Measurements from ENCODE around the gene POU2AF2.

The POU2AF2 gene

GRCh38 chr11:111334532-111335502, 89.3 kb downstream of the POU2AF2 start:
- no peak overlapping the region for H3K27ac ChIP-seq (ENCODE audit: low read depth, low read length)

GRCh38 chr11:111335549-111335948, 90.0 kb downstream of the POU2AF2 start:
- no peak overlapping the region for H3K4me3 ChIP-seq (ENCODE audit: low read length)
- H3F3A ChIP-seq (ENCODE audit: control insufficient read depth, insufficient read depth): no peaks in the 10 kb centered on the region
- H3K9me3 ChIP-seq (ENCODE audit: control insufficient read depth, insufficient read depth, low read length): no peaks in the 10 kb centered on the region
- H3K36me3 ChIP-seq (ENCODE audit: control insufficient read depth, low read length): no peaks in the 10 kb centered on the region
- H3K4me2 ChIP-seq (ENCODE audit: low read length): no peak overlapping the region
- H3K79me2 ChIP-seq (ENCODE audit: control insufficient read depth, low read length): no peaks in the 10 kb centered on the region
- no peaks in the 10 kb centered on the region for H3K9me2 ChIP-seq (replicated peaks; ENCODE audit: control insufficient read depth, low read length)
- no peaks in the 10 kb centered on the region for H3K4me1 ChIP-seq (ENCODE audit: control insufficient read depth, low read length)
- H3K27ac ChIP-seq (ENCODE audit: low read depth, low read length): no peak overlapping the region
- H3K27me3 ChIP-seq (ENCODE audit: control insufficient read depth, low read length): 0 out of 2 replicates have a peak, but pooled peaks cover 2% of the 10 kb centered on the region
- no peaks in the 10 kb centered on the region for H4K20me1 ChIP-seq (ENCODE audit: control insufficient read depth, insufficient read depth, low read depth, low read length)
- TF ChIP-seq EZH2phosphoT487 (IDR thresholded peaks at IDR 0.05; ENCODE audit: borderline replicate concordance, low read length) (no peak), CTCF (IDR thresholded peaks at IDR 0.05; ENCODE audit: low read depth, low read length, poor library complexity, severe bottlenecking) (no peak)

More at GRCh38 chr11:111334532-111335502, 89.3 kb downstream of the POU2AF2 start:
- no peaks in the 10 kb centered on the region for H3K36me3 ChIP-seq (ENCODE audit: control insufficient read depth, low read length)
- H3K27me3 ChIP-seq (ENCODE audit: control insufficient read depth, low read length): 0 out of 2 replicates have a peak, but pooled peaks cover 2% of the 10 kb centered on the region
- H3K9me2 ChIP-seq (replicated peaks; ENCODE audit: control insufficient read depth, low read length): no peaks in the 10 kb centered on the region
- H3K4me3 ChIP-seq (ENCODE audit: low read length): no peak overlapping the region
- no peak overlapping the region for H3K4me2 ChIP-seq (ENCODE audit: low read length)
- H3K9me3 ChIP-seq (ENCODE audit: control insufficient read depth, insufficient read depth, low read length): no peaks in the 10 kb centered on the region
- no peaks in the 10 kb centered on the region for H4K20me1 ChIP-seq (ENCODE audit: control insufficient read depth, insufficient read depth, low read depth, low read length)
- H3F3A ChIP-seq (ENCODE audit: control insufficient read depth, insufficient read depth): no peaks in the 10 kb centered on the region
- TF ChIP-seq CTCF (IDR thresholded peaks at IDR 0.05; ENCODE audit: low read depth, low read length, poor library complexity, severe bottlenecking): no peak
- no peak for TF ChIP-seq EZH2phosphoT487 (IDR thresholded peaks at IDR 0.05; ENCODE audit: borderline replicate concordance, low read length)
- H3K79me2 ChIP-seq (ENCODE audit: control insufficient read depth, low read length): no peaks in the 10 kb centered on the region
- 0 out of 2 replicates have a peak, but pooled peaks cover under 1% of the 10 kb centered on the region for H3K4me1 ChIP-seq (ENCODE audit: control insufficient read depth, low read length)
